OCI-LY1 (cell line): ENCODE results near the gene ZSCAN5B.

Source experiments
- H2AFZ ChIP-seq: fragments of 200-600 bp; sonication (generic), shearing (Covaris generic); 2 replicates; pipeline ENCODE4 v1.6.0; 2014; ENCODE audit warnings: antibody characterized with exemption, mild to moderate bottlenecking, low read length
- H3F3A ChIP-seq: fragments of 200-600 bp; sonication (generic), shearing (Covaris generic); 2 replicates; pipeline ENCODE4 v1.6.0; 2014; ENCODE audit warnings: mild to moderate bottlenecking, antibody characterized with exemption, low read length, moderate library complexity; ENCODE audit not compliant: insufficient read depth
- H3K27ac ChIP-seq: fragments of 200-600 bp; sonication (generic); 2 replicates; pipeline ENCODE4 v1.5.1; 2014; ENCODE audit warnings: low read length, mixed run types, mild to moderate bottlenecking, low read depth; ENCODE audit not compliant: poor library complexity, severe bottlenecking
- H3K27me3 ChIP-seq: fragments of 200-600 bp; sonication (generic); 2 replicates; pipeline ENCODE4 v1.6.0; 2014; ENCODE audit warnings: antibody characterized with exemption, mild to moderate bottlenecking, low read length, moderate library complexity; ENCODE audit not compliant: insufficient read depth
- H3K36me3 ChIP-seq: fragments of 200-600 bp; sonication (generic); 2 replicates; pipeline ENCODE4 v1.6.1; 2014; ENCODE audit warnings: mild to moderate bottlenecking, antibody characterized with exemption, low read length, moderate library complexity, mixed read lengths; ENCODE audit not compliant: insufficient read depth
- H3K4me1 ChIP-seq: fragments of 200-600 bp; sonication (generic); 2 replicates; pipeline ENCODE4 v1.5.1; 2014; ENCODE audit warnings: mild to moderate bottlenecking, low read length, moderate library complexity; ENCODE audit not compliant: insufficient read depth, severe bottlenecking
- H3K4me2 ChIP-seq: fragments of 200-600 bp; sonication (generic), shearing (Covaris generic); 2 replicates; pipeline ENCODE4 v1.6.1; 2014; ENCODE audit warnings: low read length
- H3K4me3 ChIP-seq: fragments of 200-600 bp; sonication (generic); 2 replicates; pipeline ENCODE4 v1.5.1; 2014; ENCODE audit warnings: low read length, low read depth, mild to moderate bottlenecking, mixed read lengths; ENCODE audit not compliant: poor library complexity, severe bottlenecking
- H3K79me2 ChIP-seq: fragments of 200-600 bp; shearing (Covaris generic); 2 replicates; pipeline ENCODE4 v1.6.1; 2016; ENCODE audit warnings: mixed run types, low read length, mixed read lengths; ENCODE audit not compliant: insufficient read depth
- H3K9ac ChIP-seq: fragments of 200-600 bp; sonication (generic), shearing (Covaris generic); 2 replicates; pipeline ENCODE4 v1.6.1; 2014; ENCODE audit warnings: mild to moderate bottlenecking, low read length, mixed read lengths
- H3K9me2 ChIP-seq: fragments of 200-600 bp; sonication (generic), shearing (Covaris generic); 2 replicates; pipeline ENCODE4 v1.6.1; 2014; ENCODE audit warnings: low read depth, mild to moderate bottlenecking, low read length, mixed read lengths
- H3K9me3 ChIP-seq: fragments of 200-600 bp; shearing (Covaris generic); 2 replicates; pipeline ENCODE4 v1.6.1; 2014; ENCODE audit warnings: low read length, mixed read lengths
- H4K20me1 ChIP-seq: fragments of 200-600 bp; sonication (generic), shearing (Covaris generic); 2 replicates; pipeline ENCODE4 v1.6.0; 2016; ENCODE audit warnings: mild to moderate bottlenecking, low read length; ENCODE audit not compliant: insufficient read depth
- CTCF ChIP-seq: fragments of 200-600 bp; sonication (generic), shearing (Covaris generic); IDR thresholded peaks from 2 replicates; pipeline ENCODE4 v1.5.1; 2017; ENCODE audit warnings: mild to moderate bottlenecking, antibody characterized with exemption, low read length, moderate library complexity, mixed read lengths
- EZH2 ChIP-seq: fragments of 200-600 bp; sonication (generic), shearing (Covaris generic); IDR thresholded peaks from 2 replicates; pipeline ENCODE4 v1.8.0; 2017; ENCODE audit warnings: borderline replicate concordance, mixed run types, mild to moderate bottlenecking, antibody characterized with exemption, low read length, moderate library complexity, mixed read lengths

The ZSCAN5B gene

GRCh38 chr19:56139847-56140582 is 57.6 kb downstream of the ZSCAN5B start:
- Histone ChIP-seq H3K9me3 (no peaks in the 10 kb centered on the region), H3K4me1 (peaks cover 29% of the 10 kb centered on the region), H3F3A (no peaks in the 10 kb centered on the region), H3K27me3 (no peaks in the 10 kb centered on the region), H3K4me2 (peak overlapping the region; percentile 80), H3K79me2 (peaks cover 15% of the 10 kb centered on the region), H3K9me2 (no peaks in the 10 kb centered on the region), H3K36me3 (peaks cover 7% of the 10 kb centered on the region; the same call in 1 of the 2 replicates), H4K20me1 (no peaks in the 10 kb centered on the region), H3K4me3 (peak overlapping the region; percentile 74), H3K27ac (peak overlapping the region; percentile 24), H2AFZ (no peak overlapping the region), H3K9ac (peak overlapping the region; percentile 66)
- TF ChIP-seq EZH2 (no peak), CTCF (no peak)
